ENCODE data around the gene ALDH1A1.
"Not testable (repeated sequence)": the region's sequence is repeated elsewhere in the genome, so short reads cannot be mapped to it uniquely, and the experiment has no call there.

Gene ALDH1A1

GRCh38 chr9:72943844-72944462 is 8.9 kb downstream of the ALDH1A1 start:
- no peak for DNase-seq

DNA sequence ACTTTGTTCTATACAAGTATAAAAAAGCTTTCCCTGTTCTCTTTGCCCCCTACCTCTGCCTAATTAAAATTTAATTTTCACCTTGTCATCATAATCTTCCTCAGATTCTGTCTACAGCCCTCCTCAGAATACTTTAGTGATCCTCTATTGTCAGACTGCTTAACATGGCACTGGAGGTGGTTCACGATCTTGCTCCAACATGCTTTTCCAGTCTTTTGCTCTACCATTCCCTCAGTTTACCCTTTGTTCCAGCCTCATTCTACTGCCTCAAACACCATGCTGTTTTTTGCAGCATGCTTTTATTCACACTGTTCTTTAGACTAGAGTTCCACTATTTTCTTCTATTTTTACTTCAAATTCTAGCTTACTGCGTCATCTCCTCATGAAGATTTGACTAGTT is 10.4 kb downstream of the ALDH1A1 start:
- no peak for DNase-seq

GRCh38 chr9:72939581-72939980 is 13.3 kb downstream of the ALDH1A1 start:
- not testable (repeated sequence) for DNase-seq

GRCh38 chr9:72937545-72937944 is 15.3 kb downstream of the ALDH1A1 start:
- DNase-seq: no peak

DNA sequence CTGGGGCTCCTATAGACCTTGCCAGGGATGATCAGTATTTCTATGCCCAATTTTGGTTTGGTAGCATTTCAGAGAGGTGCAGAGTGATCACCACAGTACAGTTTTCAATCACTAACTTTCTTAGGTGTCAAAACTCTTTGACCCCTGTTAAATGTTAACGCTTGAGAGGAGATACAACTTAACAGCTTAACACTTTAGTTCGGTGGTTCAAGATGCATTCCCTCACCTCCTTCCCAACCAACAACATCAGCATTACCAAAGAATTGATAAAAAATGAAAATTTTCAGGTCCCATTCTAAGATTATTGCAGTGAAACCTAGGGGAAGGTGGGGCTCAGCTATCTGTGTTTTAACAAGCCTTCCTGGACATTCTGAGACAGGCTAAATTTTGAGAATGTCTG is 16.2 kb downstream of the ALDH1A1 start:
- no peak for DNase-seq

GRCh38 chr9:72936266-72936665 is 16.6 kb downstream of the ALDH1A1 start:
- DNase-seq: no peak

GRCh38 chr9:72935595-72935994 is 17.3 kb downstream of the ALDH1A1 start:
- DNase-seq: no peak

- no peak for DNase-seq
These were observed 18.9 kb downstream of the ALDH1A1 start for GRCh38 chr9:72933730-72934665.

- no peak for DNase-seq
These were observed 20.2 kb downstream of the ALDH1A1 start for GRCh38 chr9:72932619-72933018.

- DNase-seq: no peak
These were observed 21.0 kb downstream of the ALDH1A1 start for GRCh38 chr9:72931897-72932296.

- DNase-seq: no peak
These were observed 21.4 kb downstream of the ALDH1A1 start for GRCh38 chr9:72931437-72931836.

- no peak for DNase-seq
These were observed 22.0 kb downstream of the ALDH1A1 start for GRCh38 chr9:72930828-72931227.

GRCh38 chr9:72929542-72929941 is 23.3 kb downstream of the ALDH1A1 start:
- DNase-seq: no peak

- no peak for DNase-seq
These were observed 24.8 kb downstream of the ALDH1A1 start for GRCh38 chr9:72928042-72928507.

DNA sequence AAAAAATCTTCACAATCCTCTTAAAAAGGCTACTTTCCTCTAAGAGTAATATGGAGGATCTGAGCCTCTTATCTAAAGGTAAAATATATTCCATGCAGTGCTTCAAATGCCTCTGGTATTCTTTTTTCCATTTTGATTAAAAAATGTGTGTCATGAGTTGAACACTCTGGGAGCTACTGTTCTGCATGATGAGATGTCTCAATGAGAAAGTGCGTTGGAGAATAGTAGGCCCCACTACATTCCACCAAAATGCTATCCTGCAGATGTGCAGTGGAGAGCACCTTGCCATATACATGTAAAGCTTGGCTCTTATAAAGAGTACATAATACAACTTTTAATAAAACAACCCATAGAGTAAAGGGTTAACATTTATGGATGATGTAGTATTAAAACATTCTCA is 26.3 kb downstream of the ALDH1A1 start:
- DNase-seq: no peak

DNA sequence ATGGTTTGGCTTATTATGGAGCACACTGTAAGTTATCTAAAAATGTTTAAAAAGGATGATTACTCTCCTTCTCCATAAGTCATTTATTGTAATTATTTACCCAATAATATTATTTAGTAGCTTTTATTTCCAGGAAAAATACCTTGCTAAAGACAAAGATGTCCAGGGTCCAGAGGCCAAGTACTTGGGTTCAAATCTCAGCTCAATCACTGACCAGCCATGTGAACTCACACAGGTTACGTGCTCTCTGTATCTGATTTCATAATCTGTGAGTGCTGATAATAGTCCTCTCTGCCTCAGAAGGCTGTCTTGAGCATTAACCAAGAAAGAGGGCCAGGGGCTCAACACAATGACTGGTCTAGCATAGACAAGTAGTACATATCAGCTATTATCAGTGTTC is 27.0 kb downstream of the ALDH1A1 start:
- no peak for DNase-seq

DNA sequence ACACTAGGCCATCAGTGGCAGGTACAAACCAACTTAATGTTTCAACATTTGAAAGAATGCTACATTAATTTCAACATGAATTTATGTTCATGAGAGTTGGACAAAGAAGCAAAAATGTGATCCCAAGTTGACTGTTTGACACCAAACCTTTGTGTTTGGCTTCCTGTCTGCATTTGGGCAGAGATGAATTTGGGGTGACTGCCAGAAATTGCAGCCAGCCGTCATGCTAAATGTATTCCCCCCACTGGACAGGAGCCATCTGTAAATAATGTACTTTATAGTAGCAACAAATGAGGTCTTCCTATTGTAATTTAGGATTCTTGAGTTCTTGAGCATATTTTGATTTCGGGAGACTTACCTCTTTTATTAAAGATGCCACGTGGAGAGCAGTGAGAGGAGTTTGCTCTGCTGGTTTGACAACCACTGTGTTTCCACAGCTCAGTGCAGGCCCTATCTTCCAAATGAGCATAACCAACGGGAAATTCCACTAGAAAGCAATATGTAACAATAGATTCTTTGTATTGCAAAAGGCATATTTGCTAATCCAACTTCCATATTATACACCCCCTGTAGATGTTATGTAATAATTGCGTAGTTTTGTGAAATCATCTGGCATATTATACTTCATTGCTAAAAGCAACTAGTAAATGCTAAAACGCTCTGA is 27.6 kb downstream of the ALDH1A1 start:
- DNase-seq: no peak

GRCh38 chr9:72924154-72924790 is 28.6 kb downstream of the ALDH1A1 start:
- no peak for DNase-seq

GRCh38 chr9:72923077-72923476 is 29.8 kb downstream of the ALDH1A1 start:
- DNase-seq: no peak

GRCh38 chr9:72921888-72922654 is 30.8 kb downstream of the ALDH1A1 start:
- no peak for DNase-seq
